CD4-positive, alpha-beta T cell treated with Interferon gamma for 1 hour (primary cell): ENCODE data around the gene SELENOT.
"Not testable (repeated sequence)": the region's sequence is repeated elsewhere in the genome, so short reads cannot be mapped to it uniquely, and the experiment has no call there.

Experiments
- DNase-seq: peaks from one replicate; pipeline ENCODE4 v3.0.0-alpha.2; 2020

Gene SELENOT

GRCh38 chr3:150609988-150610387, 6.9 kb downstream of the SELENOT start:
- no peak for DNase-seq

DNA sequence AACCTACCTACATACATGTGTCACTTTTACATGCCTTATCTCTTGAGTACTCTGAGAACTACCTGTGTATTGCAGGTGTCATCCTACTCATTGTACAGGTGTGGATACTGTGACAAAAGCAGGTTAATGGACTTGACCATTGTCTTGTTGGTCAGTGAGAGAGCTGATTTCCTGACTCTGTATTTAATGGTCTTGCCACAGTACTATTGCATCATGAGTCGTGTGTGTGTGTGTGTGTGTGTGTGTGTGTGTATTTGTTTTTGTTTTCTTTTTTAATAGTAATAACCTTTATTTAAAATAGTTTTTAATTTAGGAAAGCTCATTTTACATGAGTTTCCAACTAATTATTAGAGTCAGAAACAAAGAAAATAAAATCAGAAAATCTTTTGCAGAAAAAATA, 7.7 kb downstream of the SELENOT start:
- DNase-seq: no peak

DNA sequence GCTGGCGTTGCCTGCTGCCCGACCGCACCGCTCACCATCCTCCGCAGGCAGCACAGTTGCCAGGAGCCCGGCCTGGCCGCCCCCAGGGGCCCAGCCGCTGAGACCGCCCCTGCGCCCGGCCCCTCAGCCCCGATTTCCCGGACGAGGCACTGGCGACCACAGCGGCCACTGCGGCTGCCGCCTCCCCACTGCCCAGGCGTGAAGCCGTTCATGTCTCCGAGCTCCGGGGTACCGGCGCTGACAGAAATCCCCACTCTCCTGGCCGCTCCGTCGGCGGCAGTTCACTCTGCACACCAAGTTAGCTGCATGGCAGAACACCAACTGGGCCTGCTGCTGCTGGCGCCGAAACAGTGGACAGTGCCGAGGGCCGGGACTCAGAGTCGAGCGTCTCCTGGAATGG, 8.5 kb downstream of the SELENOT start:
- no peak for DNase-seq

DNA sequence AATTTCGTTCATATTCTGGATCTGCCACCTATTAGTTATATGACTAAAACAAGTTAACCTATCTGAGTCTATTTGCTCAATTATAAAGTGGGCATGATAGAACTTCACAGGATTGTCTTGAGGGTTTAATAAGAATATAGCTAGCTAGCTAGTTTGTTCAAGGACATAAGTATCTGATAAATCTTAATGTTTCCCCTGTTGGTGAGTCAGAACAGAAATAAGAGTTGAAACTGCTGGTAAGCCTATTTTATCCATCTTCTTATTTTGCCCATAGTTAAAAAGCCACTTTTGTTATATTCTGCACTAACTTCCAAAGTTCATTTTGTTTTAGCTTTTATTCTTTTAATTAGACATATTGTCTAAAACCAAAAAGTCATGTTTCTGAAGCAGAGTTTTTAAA, 9.4 kb downstream of the SELENOT start:
- no peak for DNase-seq

GRCh38 chr3:150613034-150613433, 9.9 kb downstream of the SELENOT start:
- DNase-seq: no peak

DNA sequence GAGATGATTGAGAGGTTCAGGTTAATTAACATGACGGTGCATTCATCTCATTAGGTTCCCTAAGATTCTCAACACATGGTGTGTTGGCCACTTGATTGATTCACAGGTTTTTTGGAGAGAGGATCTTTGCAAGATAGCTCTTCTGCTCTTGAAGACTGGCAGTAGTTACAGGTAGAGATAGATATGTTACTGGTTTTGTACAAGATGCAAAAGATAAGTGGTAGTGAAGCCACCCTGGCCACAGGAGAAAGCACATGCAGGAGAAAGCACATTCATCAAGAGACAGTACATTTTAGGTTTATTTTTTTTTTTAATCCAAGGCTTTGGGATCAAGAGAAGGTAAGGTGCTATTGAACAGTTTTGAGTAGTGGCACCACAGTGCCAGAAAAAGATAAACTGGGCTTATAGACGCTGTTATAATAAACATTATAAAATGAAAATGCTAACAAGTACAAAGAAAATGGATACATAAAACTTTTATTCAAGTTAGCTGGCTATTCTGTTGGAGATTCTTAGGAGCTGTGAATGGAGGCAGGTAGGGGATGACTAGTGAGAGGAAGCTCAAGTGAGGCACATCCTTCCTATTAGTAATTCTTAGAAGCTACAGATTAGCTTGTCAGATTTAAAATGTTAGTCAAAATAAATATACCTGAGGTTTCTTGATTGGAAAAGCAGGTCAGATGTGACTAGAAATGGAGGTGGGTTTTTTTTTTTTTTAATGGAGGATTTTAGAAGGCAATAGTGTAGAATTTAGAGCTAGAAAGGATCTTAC, 10.8 kb downstream of the SELENOT start:
- DNase-seq: no peak

GRCh38 chr3:150620002-150620689, 17.0 kb downstream of the SELENOT start:
- DNase-seq: no peak

DNA sequence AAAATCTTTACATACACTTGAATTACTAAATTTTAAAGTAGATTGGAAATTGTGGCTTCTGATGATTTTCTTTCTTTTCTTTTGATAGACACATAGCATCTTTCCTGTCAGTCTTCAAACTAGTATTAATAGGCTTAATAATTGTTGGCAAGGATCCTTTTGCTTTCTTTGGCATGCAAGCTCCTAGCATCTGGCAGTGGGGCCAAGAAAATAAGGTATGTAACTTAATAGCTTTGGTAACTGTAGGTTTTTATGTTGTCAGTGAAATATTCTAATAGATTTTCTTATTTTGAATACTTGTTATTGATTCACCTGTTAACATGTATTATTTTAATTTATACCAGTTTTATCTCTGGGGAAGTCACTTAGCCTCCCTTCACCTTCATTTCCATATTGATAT, 19.8 kb downstream of the SELENOT start:
- DNase-seq: not testable (repeated sequence)

DNA sequence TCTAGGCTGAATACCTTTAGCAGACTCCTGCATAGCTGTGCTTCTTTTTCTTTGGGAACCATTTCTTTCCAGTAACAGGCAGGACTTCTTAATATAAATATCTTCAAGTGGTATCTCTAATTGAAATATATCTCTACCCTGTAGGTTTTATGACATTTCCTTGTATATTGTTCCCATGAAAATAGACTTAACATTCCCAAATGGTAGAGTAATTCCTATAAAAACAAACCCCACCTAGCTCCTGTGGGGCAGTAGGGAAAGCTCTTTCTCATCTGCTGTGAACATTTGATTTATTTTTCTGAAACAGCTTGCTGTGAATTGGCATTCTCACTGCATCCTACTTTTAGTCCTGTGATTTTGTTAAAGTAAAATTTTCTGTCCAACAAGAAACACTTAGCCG, 20.8 kb downstream of the SELENOT start:
- no peak for DNase-seq

GRCh38 chr3:150626148-150626930, 23.2 kb downstream of the SELENOT start:
- no peak for DNase-seq

DNA sequence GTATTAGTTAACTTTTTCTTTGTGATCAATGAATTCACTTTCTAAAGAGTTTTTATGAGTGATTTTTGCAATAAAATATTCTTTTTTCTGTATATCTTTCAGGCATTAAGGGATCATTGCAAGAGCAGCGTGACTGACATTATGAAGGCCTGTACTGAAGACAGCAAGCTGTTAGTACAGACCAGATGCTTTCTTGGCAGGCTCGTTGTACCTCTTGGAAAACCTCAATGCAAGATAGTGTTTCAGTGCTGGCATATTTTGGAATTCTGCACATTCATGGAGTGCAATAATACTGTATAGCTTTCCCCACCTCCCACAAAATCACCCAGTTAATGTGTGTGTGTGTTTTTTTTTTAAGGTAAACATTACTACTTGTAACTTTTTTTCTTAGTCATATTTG, 24.4 kb downstream of the SELENOT start:
- no peak for DNase-seq

- no peak for DNase-seq
These were observed 28.5 kb downstream of the SELENOT start for GRCh38 chr3:150631515-150632221.

DNA sequence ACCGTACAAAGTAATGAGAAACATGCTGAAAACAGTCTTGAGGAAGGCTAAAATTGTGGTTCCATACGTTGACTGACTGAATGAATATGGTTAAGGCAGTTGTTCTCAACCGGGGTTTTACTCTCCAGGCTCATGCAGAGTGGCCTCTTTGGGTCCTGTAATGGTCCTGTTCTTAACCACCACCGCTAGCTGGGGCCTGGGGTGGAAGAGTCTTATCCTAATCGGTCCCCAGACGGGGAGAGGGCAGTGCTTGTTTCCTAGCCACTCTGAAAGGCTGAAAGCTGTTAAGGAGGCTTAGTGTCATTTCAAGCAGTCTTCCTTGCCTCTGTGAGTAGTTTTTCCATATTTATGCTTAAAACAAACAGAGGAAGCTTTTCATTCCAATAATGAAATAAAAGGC, 32.0 kb downstream of the SELENOT start:
- DNase-seq: no peak

DNA sequence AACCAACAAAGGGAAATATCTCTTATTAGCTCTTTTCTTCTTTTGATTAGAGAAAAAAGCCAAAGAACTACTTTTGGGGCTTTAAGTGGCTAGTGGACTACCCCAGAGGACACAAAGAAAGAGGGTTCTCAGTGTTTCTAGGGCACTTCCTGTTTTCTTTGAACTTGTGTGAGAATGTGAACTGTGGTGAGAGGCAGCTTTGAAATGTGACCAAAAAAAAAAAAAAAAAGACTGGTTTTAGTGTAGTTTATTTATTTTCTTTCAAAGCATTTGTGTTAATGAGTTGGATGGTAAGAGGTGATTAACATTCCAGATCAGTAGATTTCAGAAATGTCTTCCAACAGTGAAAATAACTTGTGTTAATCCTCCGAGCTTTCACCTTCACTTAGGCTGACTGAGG, 32.4 kb downstream of the SELENOT start:
- DNase-seq: no peak

GRCh38 chr3:150636258-150636657, 33.1 kb downstream of the SELENOT start:
- DNase-seq: no peak

GRCh38 chr3:150639262-150639661, 36.1 kb downstream of the SELENOT start:
- DNase-seq: no peak

- DNase-seq: no peak
These were observed 37.1 kb downstream of the SELENOT start for GRCh38 chr3:150640256-150640655.

GRCh38 chr3:150653110-150653561, 50.0 kb downstream of the SELENOT start:
- DNase-seq: no peak

DNA sequence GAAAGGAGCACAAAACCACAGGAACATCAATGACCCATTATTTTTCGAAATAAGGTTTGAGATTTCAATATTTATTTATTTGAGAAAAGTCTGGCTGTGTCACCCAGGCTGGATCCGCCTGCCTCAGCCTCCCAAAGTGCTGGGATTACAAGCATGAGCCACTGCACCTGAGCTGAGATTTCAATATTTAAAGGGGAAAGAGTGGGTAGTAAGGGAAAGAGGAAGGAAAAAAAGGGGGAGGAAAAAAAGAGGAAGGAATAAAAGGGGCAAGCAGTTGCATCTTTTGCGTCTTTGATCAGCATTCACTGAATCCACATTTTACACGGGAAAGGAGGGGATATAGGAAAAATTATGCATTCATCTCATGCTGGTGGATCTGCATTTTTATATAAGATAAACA, 53.2 kb downstream of the SELENOT start:
- no peak for DNase-seq

DNA sequence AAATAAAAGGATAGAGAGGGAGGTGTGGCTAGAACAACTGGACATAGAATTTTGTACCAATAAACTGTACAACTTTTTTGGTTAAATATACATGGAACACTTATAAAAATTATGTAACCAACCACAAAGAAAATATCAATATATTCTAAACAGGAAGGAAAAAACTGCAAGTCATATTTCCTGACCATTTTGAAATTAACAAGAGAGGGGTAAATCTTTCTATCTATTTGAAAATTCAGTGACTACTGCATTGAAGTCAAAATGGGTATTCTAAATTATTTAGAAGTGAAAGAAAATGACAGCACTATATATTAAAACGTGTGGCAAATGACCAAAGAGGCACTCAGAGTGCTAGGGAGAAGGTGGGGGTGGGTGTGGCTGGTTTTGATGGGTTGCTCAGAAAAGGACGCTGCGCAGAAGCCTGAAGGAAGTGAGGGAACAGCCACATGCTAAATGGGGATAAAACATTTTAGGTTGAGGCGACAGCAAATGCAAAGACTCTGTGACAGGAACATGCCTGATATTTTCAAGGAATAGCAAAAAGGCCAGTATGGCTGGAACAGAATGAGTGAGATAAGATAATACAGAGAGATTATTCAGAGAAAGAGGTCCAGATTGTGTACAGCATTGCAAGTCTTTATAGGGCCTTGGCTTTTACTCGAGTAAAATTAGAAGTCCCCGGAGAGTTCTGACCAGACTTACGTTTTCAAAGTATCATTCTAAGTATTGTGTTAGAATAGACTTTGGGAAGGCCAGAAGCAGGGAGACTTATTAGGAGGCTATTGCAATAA, 59.5 kb downstream of the SELENOT start:
- no peak for DNase-seq

DNA sequence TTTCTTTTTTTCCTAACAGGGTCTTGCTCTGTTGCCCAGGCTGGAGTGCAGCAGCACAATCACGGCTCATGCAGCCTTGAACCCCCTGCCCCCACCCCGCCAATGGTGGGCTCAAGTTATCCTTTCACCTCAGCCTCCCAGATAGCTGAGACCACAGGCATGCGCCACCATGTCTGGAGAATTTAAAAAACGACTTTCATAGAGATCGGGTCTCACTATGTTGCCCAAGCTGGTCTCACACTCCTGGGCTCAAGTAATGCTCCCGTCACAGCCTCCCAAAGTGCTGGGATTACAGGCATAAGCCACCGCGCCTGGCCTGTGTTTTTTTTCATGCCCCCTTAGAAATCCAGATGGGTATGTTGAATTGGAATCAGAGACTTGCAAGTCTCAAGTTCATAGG, 60.3 kb downstream of the SELENOT start:
- DNase-seq: no peak

DNA sequence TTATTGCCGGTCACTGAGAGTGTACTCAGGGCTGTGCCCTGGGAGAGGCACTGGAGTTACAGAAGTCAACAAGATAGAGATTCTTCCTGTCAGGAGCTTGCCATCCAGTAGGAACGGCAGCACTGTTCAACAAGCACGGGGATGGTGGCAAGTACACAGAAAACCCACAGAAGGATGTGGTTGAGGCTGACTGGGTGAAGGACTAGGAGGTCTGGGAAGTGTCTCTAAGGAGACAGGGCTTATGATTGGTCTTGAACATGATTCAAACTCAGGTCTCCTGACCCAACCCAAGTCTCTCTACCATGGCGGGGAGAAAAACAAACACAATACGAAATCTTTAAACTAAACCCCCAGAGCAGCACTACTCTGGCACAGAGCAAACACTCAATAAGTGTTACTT, 63.0 kb downstream of the SELENOT start:
- no peak for DNase-seq
